Endothelial cell of umbilical vein (primary cell): ENCODE data around the gene PDE1C. TPM values are rescaled to one million over a fixed set of nuclear protein-coding genes. Genes with fewer than 3 reads are reported as not detected.

Experiments used
- BruUV-seq: library from RNA; stranded (reverse); fragments of 400-500 nt; replicated peaks from 2 replicates; lab custom pipeline; 2021; lab: Mats Ljungman, UMichigan
- CTCF ChIA-PET: fragments of 300-600, 350-600 bp; sonication (Branson Sonifier 250); formaldehyde crosslinking; loops from one replicate; lab custom pipeline; 2021; ENCODE audit warnings: antibody characterized with exemption, inconsistent platforms; lab: Charles Lee
- POLR2A ChIA-PET: fragments of 300-600, 350-600 bp; sonication (Branson Sonifier 250); formaldehyde crosslinking; loops from one replicate; lab custom pipeline; 2021; ENCODE audit warnings: antibody characterized with exemption, inconsistent platforms; lab: Charles Lee
- DNase-seq: peaks from one replicate; pipeline ENCODE4 v3.0.0-alpha.2; 2011; ENCODE audit warnings: low read depth, low spot score
- FAIRE-seq: peaks from 2 replicates; lab custom pipeline; 2011; peaks lifted over from hg19 to GRCh38; lab: Jason Lieb, UNC
- H2AFZ ChIP-seq: 2 replicates; pipeline ENCODE4 v1.6.0; 2012; ENCODE audit warnings: low read depth, low read length, control low read depth, inconsistent platforms
- H3K27ac ChIP-seq: 2 replicates; pipeline ENCODE4 v1.5.1; 2011; ENCODE audit warnings: low read depth, mild to moderate bottlenecking, control low read depth, low read length, moderate library complexity; ENCODE audit not compliant: insufficient read depth
- H3K27me3 ChIP-seq, 2 experiments: 2 replicates each; pipeline versions ENCODE4 v1.6.0 to v1.6.1; 2011; ENCODE audit warnings: low read length in 2 of 2, mixed read lengths in 1 of 2; ENCODE audit not compliant: control insufficient read depth in 2 of 2, insufficient read depth in 2 of 2
- H3K36me3 ChIP-seq, 2 experiments: 2 replicates in 1 of 2; 3 replicates in 1 of 2; pipeline ENCODE4 v1.5.1; 2011; ENCODE audit warnings: low read length in 2 of 2, mild to moderate bottlenecking in 1 of 2, moderate library complexity in 1 of 2; ENCODE audit not compliant: control insufficient read depth in 2 of 2, insufficient read depth in 2 of 2; ENCODE audit errors: extremely low read depth in 1 of 2
- H3K4me1 ChIP-seq: 3 replicates; pipeline ENCODE4 v1.5.1; 2011; ENCODE audit warnings: mild to moderate bottlenecking, low read length; ENCODE audit not compliant: control insufficient read depth, insufficient read depth; ENCODE audit errors: extremely low read depth
- H3K4me2 ChIP-seq: 2 replicates; pipeline ENCODE4 v1.6.1; 2011; ENCODE audit warnings: low read length, control low read depth, mixed read lengths; ENCODE audit not compliant: insufficient read depth
- H3K4me3 ChIP-seq, 3 experiments: fragments of 200-600 bp in 1 of 3; sonication (generic), shearing (Covaris generic) in 1 of 3; replicated peaks in 1 of 3; 2 replicates each; pipeline ENCODE4 v1.5.1; 2011 to 2016; ENCODE audit warnings: control low read depth in 3 of 3, low read length in 3 of 3, mild to moderate bottlenecking in 2 of 3, inconsistent platforms in 1 of 3, low read depth in 1 of 3, moderate library complexity in 1 of 3; ENCODE audit not compliant: insufficient read depth in 1 of 3
- H3K79me2 ChIP-seq: 2 replicates; pipeline ENCODE4 v1.6.0; 2012; ENCODE audit warnings: low read length, inconsistent platforms; ENCODE audit not compliant: control insufficient read depth, insufficient read depth
- H3K9ac ChIP-seq: replicated peaks from 2 replicates; pipeline ENCODE3; 2011; ENCODE audit warnings: low read length, control low read depth; ENCODE audit not compliant: insufficient read depth; ENCODE audit errors: extremely low read depth
- H3K9me1 ChIP-seq: replicated peaks from 3 replicates; pipeline ENCODE4 v1.6.0; 2011; ENCODE audit warnings: mild to moderate bottlenecking, low read length; ENCODE audit not compliant: control insufficient read depth, insufficient read depth; ENCODE audit errors: extremely low read depth
- H3K9me3 ChIP-seq: replicated peaks from 2 replicates; pipeline ENCODE4 v1.5.1; 2012; ENCODE audit warnings: low read length, inconsistent platforms; ENCODE audit not compliant: control insufficient read depth, insufficient read depth
- H4K20me1 ChIP-seq: replicated peaks from 2 replicates; pipeline ENCODE3; 2011; ENCODE audit warnings: mild to moderate bottlenecking, low read length; ENCODE audit not compliant: control insufficient read depth, insufficient read depth; ENCODE audit errors: extremely low read depth
- EZH2 ChIP-seq: IDR thresholded peaks from 2 replicates; pipeline ENCODE4 v1.6.1; 2012; ENCODE audit warnings: borderline replicate concordance, low read depth, mild to moderate bottlenecking, moderate library complexity, low read length, inconsistent platforms; ENCODE audit not compliant: severe bottlenecking
- FOS ChIP-seq: IDR thresholded peaks from 2 replicates; pipeline ENCODE4 v1.6.1; 2011; ENCODE audit warnings: mild to moderate bottlenecking, low read length, moderate library complexity, borderline replicate concordance; ENCODE audit not compliant: insufficient read depth
- GATA2 ChIP-seq: IDR thresholded peaks from 2 replicates; pipeline ENCODE4 v1.7.0; 2011; ENCODE audit warnings: low read depth, mild to moderate bottlenecking, moderate library complexity, mixed read lengths, low read length; ENCODE audit not compliant: insufficient read length, insufficient read depth
- JUN ChIP-seq: IDR thresholded peaks from 2 replicates; pipeline ENCODE4 v1.6.1; 2011; ENCODE audit warnings: borderline replicate concordance, low read depth; ENCODE audit not compliant: insufficient read length, insufficient read depth
- MYC ChIP-seq: IDR thresholded peaks from one replicate; pipeline ENCODE4 v1.6.1; 2011; ENCODE audit warnings: mild to moderate bottlenecking, low read depth, low read length
- POLR2A ChIP-seq: IDR thresholded peaks from 2 replicates; pipeline ENCODE4 v1.6.1; 2012; ENCODE audit warnings: low read depth, mild to moderate bottlenecking, control low read depth, low read length
- POLR2AphosphoS5 ChIP-seq: IDR thresholded peaks from 2 replicates; pipeline ENCODE4 v1.6.1; 2012; ENCODE audit warnings: low read depth, mild to moderate bottlenecking, control low read depth, low read length, moderate library complexity; ENCODE audit not compliant: insufficient read depth
- dilution Hi-C: fragments of 300-500 bp; cut with MboI; formaldehyde crosslinking; loops from one replicate; pipeline ENCODE4 v1.15.0; 2019; ENCODE audit warnings: low sequenced_read_pairs; ENCODE audit not compliant: extremely low pct_ligation_motif_present
- intact Hi-C: fragments of 100-400 bp; cut with micrococcal nuclease; formaldehyde crosslinking; loops from one replicate; pipeline ENCODE4 v1.10.0; 2022
- polyA plus RNA-seq, 4 experiments: library from polyadenylated mRNA; depleted of rRNA in 3 of 4; stranded (reverse) in 3 of 4; unstranded in 1 of 4; fragments of >200 nt; gene quantifications; 2 replicates each; pipeline versions ENCODE4 v1.2.1 to v1.2.3, GENCODE V29; 2011 to 2012; ENCODE audit warnings: missing spikeins in 1 of 4
- total RNA-seq: library from RNA; stranded (reverse); gene quantifications from 2 replicates; pipeline ENCODE4 v1.2.3, GENCODE V29; 2021
- TF ChIP-seq, protein P1 (sequence below): IDR thresholded peaks from 2 replicates; pipeline ENCODE4 v1.6.1; 2011; ENCODE audit not compliant: insufficient read depth, insufficient read length
- TF ChIP-seq, protein P2 (sequence below), 2 donors: IDR thresholded peaks; 1 replicate in 1 of 2; 2 replicates in 1 of 2; pipeline ENCODE4 v1.5.1; 2011; ENCODE audit warnings: low read length in 2 of 2, mild to moderate bottlenecking in 2 of 2, moderate library complexity in 2 of 2, control low read depth in 1 of 2, inconsistent platforms in 1 of 2, low read depth in 1 of 2; ENCODE audit not compliant: insufficient read depth in 1 of 2; ENCODE audit errors: extremely low read depth in 1 of 2

PDE1C gene
- total and polyA plus RNA-seq, 2 donors (not counting 3 experiments of a cell fraction or from before 2014, with no cell fraction given): 0.90 to 3.1 TPM

DNA sequence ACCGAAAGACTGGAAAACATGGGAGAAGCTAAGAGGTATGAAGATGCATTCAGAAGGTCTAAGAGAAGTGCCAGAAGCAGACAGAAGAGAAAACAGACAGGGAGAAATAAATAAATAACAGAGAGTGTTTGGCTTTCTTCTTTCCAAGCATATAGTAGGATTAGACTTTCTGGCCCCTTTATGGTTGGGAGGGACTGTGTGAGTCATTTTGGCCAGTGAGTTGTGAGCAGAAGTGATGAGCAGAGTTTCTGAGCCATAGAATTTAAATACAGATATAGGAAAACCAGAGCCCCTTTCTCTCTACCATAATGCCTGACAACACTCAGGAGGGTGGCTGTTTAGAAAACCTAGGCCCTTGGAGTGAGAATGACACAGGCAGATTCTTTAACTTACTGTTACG lies 212.2 kb downstream of the PDE1C start:
- no peaks in the 10 kb centered on the region for H4K20me1 ChIP-seq
- intact Hi-C loops (no loop called here), dilution Hi-C loops (no loop called here)
- no peak overlapping the region for H3K4me3 ChIP-seq
- H3K4me1 ChIP-seq: no peaks in the 10 kb centered on the region
- H3K27ac ChIP-seq: no peak overlapping the region
- no peak overlapping the region for H3K4me2 ChIP-seq
- TF ChIP-seq, protein P1, sequence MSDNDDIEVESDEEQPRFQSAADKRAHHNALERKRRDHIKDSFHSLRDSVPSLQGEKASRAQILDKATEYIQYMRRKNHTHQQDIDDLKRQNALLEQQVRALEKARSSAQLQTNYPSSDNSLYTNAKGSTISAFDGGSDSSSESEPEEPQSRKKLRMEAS: no peak
- TF ChIP-seq JUN (no peak), MYC (no peak), POLR2AphosphoS5 (no peak), POLR2A (no peak), EZH2 (no peak), GATA2 (no peak), FOS (no peak)
- TF ChIP-seq, protein P2, sequence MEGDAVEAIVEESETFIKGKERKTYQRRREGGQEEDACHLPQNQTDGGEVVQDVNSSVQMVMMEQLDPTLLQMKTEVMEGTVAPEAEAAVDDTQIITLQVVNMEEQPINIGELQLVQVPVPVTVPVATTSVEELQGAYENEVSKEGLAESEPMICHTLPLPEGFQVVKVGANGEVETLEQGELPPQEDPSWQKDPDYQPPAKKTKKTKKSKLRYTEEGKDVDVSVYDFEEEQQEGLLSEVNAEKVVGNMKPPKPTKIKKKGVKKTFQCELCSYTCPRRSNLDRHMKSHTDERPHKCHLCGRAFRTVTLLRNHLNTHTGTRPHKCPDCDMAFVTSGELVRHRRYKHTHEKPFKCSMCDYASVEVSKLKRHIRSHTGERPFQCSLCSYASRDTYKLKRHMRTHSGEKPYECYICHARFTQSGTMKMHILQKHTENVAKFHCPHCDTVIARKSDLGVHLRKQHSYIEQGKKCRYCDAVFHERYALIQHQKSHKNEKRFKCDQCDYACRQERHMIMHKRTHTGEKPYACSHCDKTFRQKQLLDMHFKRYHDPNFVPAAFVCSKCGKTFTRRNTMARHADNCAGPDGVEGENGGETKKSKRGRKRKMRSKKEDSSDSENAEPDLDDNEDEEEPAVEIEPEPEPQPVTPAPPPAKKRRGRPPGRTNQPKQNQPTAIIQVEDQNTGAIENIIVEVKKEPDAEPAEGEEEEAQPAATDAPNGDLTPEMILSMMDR (IDR thresholded peaks at IDR 0.05; ENCODE audit: extremely low read depth in 1 of 2, insufficient read depth in 1 of 2, low read depth in 1 of 2, low read length in 2 of 2): no peak
- ChIA-PET POLR2A (no interaction called here), CTCF (no interaction called here)
- no peaks in the 10 kb centered on the region for H3K9me1 ChIP-seq
- no peak for DNase-seq
- FAIRE-seq: no peak
- H3K27me3 ChIP-seq: no peaks in the 10 kb centered on the region
- no peak overlapping the region for H3K9ac ChIP-seq
- H3K9me3 ChIP-seq: no peaks in the 10 kb centered on the region
- no TSS peak for BruUV-seq
- H2AFZ ChIP-seq: no peak overlapping the region
- no peaks in the 10 kb centered on the region for H3K79me2 ChIP-seq
- no peaks in the 10 kb centered on the region for H3K36me3 ChIP-seq
